Hindlimb muscle (tissue), 1 donor: ENCODE data around the gene SGTA. TPM values are rescaled to one million over a fixed set of nuclear protein-coding genes. Genes with fewer than 3 reads are reported as not detected.
"Not testable (repeated sequence)": the region's sequence is repeated elsewhere in the genome, so short reads cannot be mapped to it uniquely, and the experiment has no call there.

Source experiments
- DNase-seq: peaks from one replicate; pipeline ENCODE4 v3.0.0-alpha.2; 2013
- polyA plus RNA-seq: library from polyadenylated mRNA; unstranded; fragments of 120-200 nt; gene quantifications from one replicate; pipeline ENCODE4 v1.2.1, GENCODE V29; 2013; ENCODE audit not compliant: insufficient read length

Gene SGTA
- polyA plus RNA-seq = 105 TPM

GRCh38 chr19:2782936-2783780 is at the start of gene SGTA:
SGTA (minus strand) TSS chr19:2783273; CDS start chr19:2769068, 14,205 bp downstream.
- peak; percentile 96 for DNase-seq

GRCh38 chr19:2827840-2828489 is 44.9 kb upstream of the SGTA start:
- no peak for DNase-seq

GRCh38 chr19:2827022-2827421 is 43.9 kb upstream of the SGTA start:
- DNase-seq = no peak

- no peak for DNase-seq
Observed at GRCh38 chr19:2824129-2824528, 41.1 kb upstream of the SGTA start.

GRCh38 chr19:2823646-2824045 is 40.6 kb upstream of the SGTA start:
- DNase-seq = no peak

GRCh38 chr19:2822846-2823245 is 39.8 kb upstream of the SGTA start:
- no peak for DNase-seq

GRCh38 chr19:2820112-2820702 is 37.1 kb upstream of the SGTA start:
- no peak for DNase-seq

GRCh38 chr19:2819540-2820111 is 36.6 kb upstream of the SGTA start, which contains the start of gene ZNF554:
ZNF554 (plus strand) TSS chr19:2819868; CDS start chr19:2820072, 204 bp downstream.
- DNase-seq = peak; percentile 96

- DNase-seq = not testable (repeated sequence)
Observed at GRCh38 chr19:2817237-2817829, 34.3 kb upstream of the SGTA start.

- no peak for DNase-seq
Observed at GRCh38 chr19:2816641-2817040, 33.6 kb upstream of the SGTA start.

GRCh38 chr19:2815923-2816322 is 32.9 kb upstream of the SGTA start:
- DNase-seq = no peak

GRCh38 chr19:2815191-2815614 is 32.1 kb upstream of the SGTA start:
- DNase-seq = no peak

- DNase-seq = no peak
Observed at GRCh38 chr19:2814426-2814825, 31.4 kb upstream of the SGTA start.

GRCh38 chr19:2813235-2814160 is 30.4 kb upstream of the SGTA start:
- no peak for DNase-seq

GRCh38 chr19:2812414-2813234 is 29.6 kb upstream of the SGTA start:
- DNase-seq = no peak

GRCh38 chr19:2811735-2812413 is 28.8 kb upstream of the SGTA start:
- no peak for DNase-seq

GRCh38 chr19:2811221-2811722 is 28.2 kb upstream of the SGTA start:
- no peak for DNase-seq

GRCh38 chr19:2810141-2811091 is 27.3 kb upstream of the SGTA start:
- DNase-seq = no peak
